A673 (cell line): ENCODE data around the gene FRK. TPM values are rescaled to one million over a fixed set of nuclear protein-coding genes. Genes with fewer than 3 reads are reported as not detected.

Source experiments
- BruUV-seq: library from RNA; stranded (reverse); fragments of 400-500 nt; replicated peaks from 2 replicates; lab custom pipeline; 2021; lab: Mats Ljungman, UMichigan
- CTCF ChIA-PET: fragments of 300-600 bp; sonication (Branson Sonifier 250); formaldehyde crosslinking; loops from one replicate; lab custom pipeline; 2022; ENCODE audit warnings: antibody characterized with exemption; lab: Charles Lee
- POLR2A ChIA-PET: fragments of 300-600 bp; sonication (Branson Sonifier 250); formaldehyde crosslinking; loops from one replicate; lab custom pipeline; 2022; ENCODE audit warnings: antibody characterized with exemption; ENCODE audit not compliant: low non-redundant PET; lab: Charles Lee
- DNase-seq: peaks from one replicate; pipeline ENCODE4 v3.0.0-alpha.2; 2015; ENCODE audit warnings: low spot score
- H3K27ac ChIP-seq: fragments of 200-600 bp; sonication (generic); 2 replicates; pipeline ENCODE4 v1.5.1; 2016; ENCODE audit warnings: mixed run types, low read depth, mild to moderate bottlenecking, mixed read lengths, antibody characterized with exemption, low read length; ENCODE audit not compliant: poor library complexity, severe bottlenecking
- H3K27me3 ChIP-seq: fragments of 200-600 bp; sonication (generic); replicated peaks from 2 replicates; pipeline ENCODE4 v1.6.1; 2017; ENCODE audit warnings: mixed run types, low read depth, mild to moderate bottlenecking, mixed read lengths, antibody characterized with exemption, low read length; ENCODE audit not compliant: insufficient read depth, poor library complexity
- H3K36me3 ChIP-seq: fragments of 200-600 bp; sonication (generic); 2 replicates; pipeline ENCODE4 v1.6.1; 2016; ENCODE audit warnings: mixed run types, mild to moderate bottlenecking, mixed read lengths, antibody characterized with exemption, low read length; ENCODE audit not compliant: insufficient read depth, poor library complexity, severe bottlenecking
- H3K4me1 ChIP-seq: fragments of 200-600 bp; sonication (generic); 2 replicates; pipeline ENCODE4 v1.6.1; 2017; ENCODE audit warnings: mixed run types, mild to moderate bottlenecking, mixed read lengths, antibody characterized with exemption, low read length; ENCODE audit not compliant: insufficient read depth, poor library complexity, severe bottlenecking
- H3K4me3 ChIP-seq: fragments of 200-600 bp; sonication (generic); 2 replicates; pipeline ENCODE4 v1.5.1; 2016; ENCODE audit warnings: low read depth, mixed run types, mild to moderate bottlenecking, mixed read lengths, low read length; ENCODE audit not compliant: poor library complexity, severe bottlenecking
- H3K9me3 ChIP-seq: fragments of 200-600 bp; sonication (generic); 2 replicates; pipeline ENCODE4 v1.6.1; 2016; ENCODE audit warnings: mixed run types, low read depth, mild to moderate bottlenecking, mixed read lengths, antibody characterized with exemption, low read length; ENCODE audit not compliant: poor library complexity, severe bottlenecking
- EZH2 ChIP-seq: fragments of 200-600 bp; sonication (generic); IDR thresholded peaks from 2 replicates; pipeline ENCODE4 v1.6.1; 2017; ENCODE audit warnings: borderline replicate concordance, low read depth, mild to moderate bottlenecking, mixed read lengths, antibody characterized with exemption, low read length; ENCODE audit not compliant: poor library complexity, severe bottlenecking
- intact Hi-C: fragments of 100-400 bp; cut with micrococcal nuclease; formaldehyde crosslinking; loops from one replicate; pipeline ENCODE4 v1.10.0; 2022; ENCODE audit not compliant: unreplicated experiment
- total RNA-seq: library from RNA; stranded (reverse); gene quantifications from 2 replicates; pipeline ENCODE4 v1.2.3, GENCODE V29; 2021
- TF ChIP-seq, protein P1 (sequence below): fragments of 300-800, 200-600 bp; sonication (generic); conservative IDR thresholded peaks from 2 replicates; pipeline ENCODE4 v1.5.1; 2017; ENCODE audit warnings: low read depth, mild to moderate bottlenecking, antibody characterized with exemption, low read length, moderate library complexity, mixed read lengths

The FRK gene
- total RNA-seq, 1 experiment from 2014 or later = 12.3 TPM

DNA sequence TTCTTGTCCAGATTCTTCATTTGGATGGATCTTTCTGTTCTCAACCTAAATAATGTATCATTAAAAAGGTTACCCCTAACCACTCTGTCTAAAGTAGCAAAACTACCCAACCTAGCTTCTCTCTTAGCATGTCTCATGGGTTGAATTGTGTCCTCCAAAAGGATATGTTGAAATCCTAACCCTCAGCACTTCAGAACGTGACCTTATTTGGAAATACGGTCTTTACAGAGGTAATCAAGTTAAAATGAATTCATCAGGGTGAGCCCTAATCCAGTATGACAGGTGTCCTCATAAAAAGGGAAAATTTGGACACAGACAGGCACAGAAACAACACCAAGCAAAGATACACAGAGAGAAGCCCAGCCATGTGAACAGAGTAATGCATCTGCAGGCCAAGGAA is 6.1 kb upstream of the FRK start:
- no peak for TF ChIP-seq EZH2
- TF ChIP-seq, protein P1, sequence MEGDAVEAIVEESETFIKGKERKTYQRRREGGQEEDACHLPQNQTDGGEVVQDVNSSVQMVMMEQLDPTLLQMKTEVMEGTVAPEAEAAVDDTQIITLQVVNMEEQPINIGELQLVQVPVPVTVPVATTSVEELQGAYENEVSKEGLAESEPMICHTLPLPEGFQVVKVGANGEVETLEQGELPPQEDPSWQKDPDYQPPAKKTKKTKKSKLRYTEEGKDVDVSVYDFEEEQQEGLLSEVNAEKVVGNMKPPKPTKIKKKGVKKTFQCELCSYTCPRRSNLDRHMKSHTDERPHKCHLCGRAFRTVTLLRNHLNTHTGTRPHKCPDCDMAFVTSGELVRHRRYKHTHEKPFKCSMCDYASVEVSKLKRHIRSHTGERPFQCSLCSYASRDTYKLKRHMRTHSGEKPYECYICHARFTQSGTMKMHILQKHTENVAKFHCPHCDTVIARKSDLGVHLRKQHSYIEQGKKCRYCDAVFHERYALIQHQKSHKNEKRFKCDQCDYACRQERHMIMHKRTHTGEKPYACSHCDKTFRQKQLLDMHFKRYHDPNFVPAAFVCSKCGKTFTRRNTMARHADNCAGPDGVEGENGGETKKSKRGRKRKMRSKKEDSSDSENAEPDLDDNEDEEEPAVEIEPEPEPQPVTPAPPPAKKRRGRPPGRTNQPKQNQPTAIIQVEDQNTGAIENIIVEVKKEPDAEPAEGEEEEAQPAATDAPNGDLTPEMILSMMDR = no peak
- BruUV-seq = no TSS peak
- Histone ChIP-seq H3K4me3 (no peak overlapping the region), H3K9me3 (no peaks in the 10 kb centered on the region), H3K36me3 (no peaks in the 10 kb centered on the region), H3K27me3 (no peaks in the 10 kb centered on the region), H3K4me1 (peaks cover 3% of the 10 kb centered on the region), H3K27ac (no peak overlapping the region)
- intact Hi-C loops = no loop called here
- no peak for DNase-seq
- POLR2A ChIA-PET = no interaction called here
- CTCF ChIA-PET = no interaction called here

DNA sequence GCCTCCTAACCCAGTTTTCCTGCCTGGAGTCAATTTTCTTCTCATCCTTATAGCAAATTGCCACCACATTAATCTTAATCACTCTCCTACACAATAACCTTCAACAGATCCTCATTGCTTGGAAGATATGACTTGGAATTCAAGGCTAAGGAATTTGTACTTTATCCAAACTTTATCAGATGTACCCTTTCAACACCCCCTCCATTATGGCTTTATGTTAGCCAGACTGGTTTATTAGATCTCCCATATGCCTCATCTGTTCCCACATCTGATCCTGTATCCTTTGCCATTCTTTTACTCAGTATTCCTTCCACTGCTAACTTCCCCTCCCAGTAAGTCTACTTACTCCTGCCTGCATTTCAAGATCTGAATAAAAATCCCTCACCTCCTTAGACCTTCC is 4.0 kb upstream of the FRK start:
- no peak for DNase-seq
- Histone ChIP-seq H3K4me1 (peaks cover 8% of the 10 kb centered on the region), H3K36me3 (no peaks in the 10 kb centered on the region), H3K9me3 (no peaks in the 10 kb centered on the region), H3K27me3 (no peaks in the 10 kb centered on the region), H3K4me3 (no peak overlapping the region), H3K27ac (no peak overlapping the region)
- BruUV-seq = no TSS peak
- TF ChIP-seq, protein P1 = no peak
- TF ChIP-seq EZH2 = no peak
- ChIA-PET POLR2A (no interaction called here), CTCF (no interaction called here)
- intact Hi-C loops = loop anchor here (5.0 kb wide), 1 partner anchor 33 kb away; no protein-coding TSS in a partner anchor

DNA sequence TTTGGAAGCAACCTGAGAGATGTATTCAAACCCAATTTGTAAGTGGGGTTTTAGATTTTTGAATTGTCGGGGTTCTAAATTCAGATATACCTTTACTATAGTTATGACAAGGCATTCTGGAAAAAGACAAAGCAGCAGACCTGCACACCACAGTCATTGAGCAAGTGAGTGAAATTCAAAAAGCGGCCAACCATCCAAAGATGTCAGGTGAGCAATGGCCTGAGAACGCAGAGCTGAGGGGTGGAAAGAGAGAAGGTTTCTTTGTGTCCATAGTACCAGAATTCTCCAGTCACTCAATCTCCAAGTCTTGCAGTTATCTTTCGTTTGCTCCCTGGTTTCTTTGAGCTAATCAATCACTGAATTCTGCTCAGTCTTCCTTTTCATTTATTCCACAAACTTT is 1.8 kb upstream of the FRK start:
- no peak for DNase-seq
- H3K4me1 ChIP-seq = peaks cover 5% of the 10 kb centered on the region
- no peaks in the 10 kb centered on the region for H3K27me3 ChIP-seq
- H3K27ac ChIP-seq = no peak overlapping the region
- ChIA-PET CTCF (interaction anchor here (1.0 kb wide), 1 partner anchor 49 kb away, joined by 3 read pairs; no protein-coding TSS in a partner anchor), POLR2A (no interaction called here)
- no peak for TF ChIP-seq EZH2
- TF ChIP-seq, protein P1 = no peak
- intact Hi-C loops = loop anchor here (5.0 kb wide), 1 partner anchor 35 kb away; no protein-coding TSS in a partner anchor
- BruUV-seq = no TSS peak
- no peaks in the 10 kb centered on the region for H3K36me3 ChIP-seq
- no peak overlapping the region for H3K4me3 ChIP-seq
- H3K9me3 ChIP-seq = no peaks in the 10 kb centered on the region
